Activated CD8-positive, alpha-beta memory T cell treated with anti-CD3 and anti-CD28 coated beads for 48 hours (primary cell): ENCODE results near the gene LRRC38.

Source experiments
- DNase-seq, 3 experiments: peaks; one replicate each; pipeline ENCODE4 v3.0.0-alpha.2; 2020; ENCODE audit warnings: low read depth in 2 of 3, low spot score in 2 of 3

Gene LRRC38

GRCh38 chr1:13517193-13517812 lies 3.5 kb upstream of the LRRC38 start:
- DNase-seq = no peak

DNA sequence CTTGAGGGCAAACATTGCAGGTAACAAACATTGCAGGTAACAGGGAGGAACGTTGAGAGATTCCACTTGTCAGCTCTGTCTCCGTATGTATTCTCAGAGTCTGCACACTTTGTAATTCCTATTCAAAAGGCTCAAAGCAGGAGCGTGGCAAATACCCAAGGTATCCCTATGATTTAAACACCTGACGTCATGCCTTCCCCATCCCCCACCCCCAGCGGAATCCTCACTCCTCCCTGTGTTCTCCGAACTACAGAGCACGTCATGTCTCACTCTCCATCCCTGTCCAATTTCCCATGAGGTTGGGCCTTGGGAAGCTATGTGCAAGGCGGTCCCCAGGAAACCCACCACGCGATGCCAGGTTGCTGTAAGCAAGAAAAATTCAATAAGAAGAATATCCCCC lies 2.8 kb upstream of the LRRC38 start:
- DNase-seq = no peak

DNA sequence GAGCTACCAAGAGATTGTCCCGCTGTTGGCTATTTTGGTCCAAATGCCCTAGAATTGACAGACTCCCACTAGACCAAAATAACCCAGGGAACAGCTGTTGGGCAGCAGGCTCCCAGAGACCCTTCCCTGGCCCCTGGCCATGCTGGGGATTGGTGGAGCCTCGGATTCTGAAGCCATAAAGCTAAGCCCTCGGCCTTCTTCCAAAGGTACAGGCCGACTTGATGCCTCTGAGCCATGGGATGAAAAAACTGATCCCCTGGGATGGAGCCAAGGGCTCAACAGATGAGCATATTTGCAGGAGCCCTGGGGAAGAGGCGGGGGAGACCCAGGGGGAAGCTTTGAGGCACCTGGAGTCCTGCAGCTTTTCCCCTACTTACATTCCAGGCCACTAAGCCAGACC lies 1.0 kb upstream of the LRRC38 start:
- DNase-seq = no peak

DNA sequence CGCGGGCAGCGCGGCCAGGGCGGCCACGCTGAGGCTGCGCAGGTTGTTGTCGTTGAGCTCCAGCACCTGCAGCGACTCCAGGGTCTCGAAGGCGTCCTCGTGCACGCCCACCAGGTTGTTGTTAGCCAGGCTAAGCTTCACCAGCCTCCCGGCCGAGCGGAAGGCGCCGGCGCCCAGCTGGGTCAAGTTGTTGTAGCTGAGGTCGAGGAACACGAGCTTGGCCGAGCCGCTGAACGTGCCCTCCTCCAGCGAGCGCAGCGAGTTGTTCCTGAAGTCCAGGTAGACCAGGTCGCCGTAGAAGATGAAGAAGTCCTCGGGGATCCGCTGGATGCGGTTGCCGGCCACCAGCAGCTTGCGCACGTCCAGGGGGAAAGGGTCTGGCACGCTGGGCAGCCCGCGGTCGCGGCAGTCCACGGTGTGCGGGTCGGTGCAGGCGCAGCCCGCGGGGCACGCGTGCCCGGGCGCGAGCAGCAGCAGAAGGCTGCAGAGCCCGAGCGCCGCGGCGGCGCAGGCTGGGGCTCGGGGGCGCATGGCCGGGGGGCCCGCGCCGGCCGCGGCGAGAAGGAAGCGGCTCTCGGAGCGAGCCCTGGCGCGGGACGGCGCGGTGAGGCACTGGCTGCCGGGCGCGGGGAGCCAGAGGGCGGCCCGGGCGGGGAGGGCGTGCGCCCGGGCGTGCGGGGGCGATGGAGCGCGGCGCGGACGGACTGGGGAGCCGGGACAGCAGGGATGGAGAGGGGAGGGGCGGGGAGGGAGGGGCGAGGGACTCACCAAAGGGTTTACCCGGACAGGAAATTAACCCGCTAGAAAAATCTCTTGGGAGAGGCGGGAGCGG lies 524 bp downstream of the LRRC38 start:
- DNase-seq = no peak

DNA sequence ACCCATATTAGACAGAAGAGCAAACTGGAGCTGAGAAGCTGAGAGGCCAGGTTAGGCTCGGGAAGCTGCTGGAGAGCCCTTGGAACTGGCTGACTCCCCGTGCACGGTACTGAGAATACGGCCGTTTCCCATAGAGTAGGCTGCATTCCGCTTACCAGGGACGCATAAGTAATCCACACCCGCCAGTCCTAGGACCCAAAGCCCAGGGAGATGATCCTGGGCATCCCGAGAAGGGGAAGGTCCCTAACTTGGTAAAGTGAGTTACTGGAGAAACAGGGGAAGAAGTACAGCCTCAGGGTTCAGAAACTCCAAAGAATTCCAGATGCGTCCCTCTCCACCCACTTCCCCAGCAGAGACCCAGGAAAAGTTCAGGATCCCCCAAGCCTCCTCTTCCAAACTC lies 1.3 kb downstream of the LRRC38 start:
- DNase-seq = no peak

DNA sequence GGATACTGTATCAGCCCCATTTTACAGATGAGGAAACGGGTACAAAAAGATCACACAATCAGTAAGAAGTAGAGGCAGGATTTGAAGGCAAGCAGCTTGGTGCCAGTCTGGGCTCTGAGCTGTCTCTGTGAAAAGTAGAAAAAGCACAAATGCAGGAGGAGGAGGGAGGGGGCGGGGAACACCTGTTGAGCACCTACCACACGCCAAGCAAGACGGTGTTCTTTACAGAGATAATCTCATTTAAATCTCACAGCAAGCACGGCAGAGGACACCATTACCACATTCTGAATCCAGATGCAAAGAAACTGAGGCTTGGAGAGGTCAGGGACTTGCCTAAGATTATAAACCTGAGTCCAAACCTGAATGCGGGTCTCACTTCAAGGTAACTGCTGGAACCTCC lies 3.3 kb downstream of the LRRC38 start:
- DNase-seq = no peak

DNA sequence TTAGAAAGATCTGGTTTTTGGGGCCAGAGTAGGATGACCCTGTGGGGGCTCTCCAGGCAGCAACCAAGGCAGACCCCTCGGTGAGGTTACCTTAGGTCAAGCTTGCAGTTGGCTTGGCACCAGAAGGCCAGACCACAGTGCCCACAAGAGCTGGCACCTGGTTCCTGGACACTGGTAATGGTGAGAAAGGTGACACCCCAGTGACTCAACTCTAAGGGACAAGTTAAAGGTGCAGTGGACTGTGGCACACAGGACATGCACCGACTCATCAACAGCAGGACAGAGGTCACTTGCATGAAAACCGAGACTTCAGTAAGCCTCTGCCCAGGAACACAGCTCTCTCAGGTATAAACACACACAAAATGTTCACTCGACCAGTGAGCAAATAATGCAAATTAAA lies 6.7 kb downstream of the LRRC38 start:
- no peak for DNase-seq

DNA sequence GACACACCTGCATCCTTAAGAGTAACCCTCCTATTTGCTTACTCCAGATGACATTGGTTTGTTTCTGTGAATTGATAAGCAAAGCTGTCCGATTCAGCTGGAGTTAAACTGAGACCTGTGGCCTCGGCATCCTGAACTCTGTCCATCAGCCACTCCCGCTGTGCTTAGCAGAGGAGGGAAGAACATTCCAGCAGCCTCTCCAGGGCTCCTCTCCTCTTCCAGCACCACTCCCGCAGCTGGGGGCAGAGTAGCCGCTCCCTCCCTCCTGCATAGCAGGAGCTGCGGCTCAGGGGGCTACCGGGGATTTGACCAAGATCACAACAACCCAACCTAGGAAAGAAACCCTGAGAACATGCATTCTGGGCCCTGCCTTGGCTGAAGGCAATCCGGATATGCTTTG lies 8.8 kb downstream of the LRRC38 start:
- no peak for DNase-seq

- no peak for DNase-seq
Observed at GRCh38 chr1:13500806-13501205, 13.0 kb downstream of the LRRC38 start.

DNA sequence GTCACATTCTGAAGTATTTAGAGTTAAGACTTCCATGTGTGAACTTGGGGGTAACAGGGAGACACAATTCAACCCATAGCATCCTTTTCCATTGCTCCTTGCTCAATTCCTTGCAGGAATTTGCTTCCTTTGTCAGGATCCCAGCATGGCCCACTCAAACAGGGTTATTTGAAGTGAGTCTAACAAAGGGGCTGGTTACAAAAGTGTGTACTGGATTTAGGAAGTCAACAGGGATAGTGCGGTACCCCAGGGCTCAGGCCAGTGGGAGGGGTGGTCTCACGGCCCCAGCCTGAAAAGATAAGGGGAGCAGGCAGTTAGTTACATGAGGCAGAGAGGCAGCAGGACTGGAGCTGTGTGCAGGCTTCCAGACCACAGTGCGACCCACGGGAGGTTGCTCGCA lies 14.4 kb downstream of the LRRC38 start:
- no peak for DNase-seq

DNA sequence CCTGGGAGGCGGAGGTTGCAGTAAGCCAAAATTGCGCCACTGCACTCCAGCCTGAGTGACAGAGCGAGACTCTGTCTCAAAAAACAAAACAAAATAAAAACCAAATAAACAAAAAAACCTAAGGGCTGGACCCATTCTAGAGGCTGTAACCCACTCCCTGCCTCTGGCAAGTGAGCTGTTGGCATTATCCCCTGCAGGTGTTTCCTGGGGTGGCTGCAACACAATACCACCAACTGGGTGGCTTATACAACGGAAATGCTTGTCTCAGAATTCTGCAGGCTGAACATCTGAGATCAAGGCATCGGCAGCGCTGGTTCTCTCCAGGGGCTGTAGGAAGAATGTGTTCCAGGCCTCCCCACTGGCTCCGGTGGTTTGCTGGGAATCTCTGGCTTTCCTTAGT lies 15.2 kb downstream of the LRRC38 start:
- DNase-seq = no peak

DNA sequence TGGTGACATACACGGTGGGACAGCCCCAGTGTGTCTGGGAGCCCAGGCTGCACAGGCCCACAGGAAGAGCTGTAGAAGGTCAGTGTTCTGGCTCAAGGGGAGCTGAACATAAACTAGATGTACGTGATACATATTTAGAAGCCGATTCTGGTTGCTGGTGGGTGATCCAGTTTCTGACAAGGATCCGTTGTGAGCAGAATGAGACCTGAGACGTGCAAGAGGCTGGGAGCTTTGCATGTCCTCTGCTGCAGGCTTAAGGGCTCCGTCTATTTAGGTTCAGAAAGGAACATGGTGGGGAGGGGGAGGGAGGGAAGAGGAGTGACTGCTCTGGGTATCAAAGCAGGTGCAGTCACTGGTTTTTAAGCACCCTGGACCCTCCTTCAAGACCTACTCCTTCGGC lies 18.6 kb downstream of the LRRC38 start:
- DNase-seq = no peak

DNA sequence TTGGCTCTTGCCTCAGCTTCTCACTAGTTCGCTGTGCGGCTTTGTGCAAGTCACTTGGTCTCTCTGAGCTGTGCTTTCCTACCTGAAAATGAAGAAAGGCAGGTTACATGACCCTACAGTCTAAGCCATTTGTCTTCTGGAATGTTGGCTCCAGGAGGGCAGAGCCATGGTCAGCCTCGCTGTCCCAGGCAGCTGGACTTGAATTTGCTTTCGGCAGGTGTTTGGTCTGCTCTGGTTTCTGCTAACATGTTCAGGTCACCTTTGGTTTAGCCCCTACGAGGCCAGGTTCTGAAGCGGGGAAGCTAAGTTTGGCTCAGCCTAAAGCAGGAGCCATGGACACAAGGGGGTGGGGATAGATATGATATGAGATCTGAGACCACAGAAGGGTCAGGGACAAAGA lies 19.1 kb downstream of the LRRC38 start:
- no peak for DNase-seq

DNA sequence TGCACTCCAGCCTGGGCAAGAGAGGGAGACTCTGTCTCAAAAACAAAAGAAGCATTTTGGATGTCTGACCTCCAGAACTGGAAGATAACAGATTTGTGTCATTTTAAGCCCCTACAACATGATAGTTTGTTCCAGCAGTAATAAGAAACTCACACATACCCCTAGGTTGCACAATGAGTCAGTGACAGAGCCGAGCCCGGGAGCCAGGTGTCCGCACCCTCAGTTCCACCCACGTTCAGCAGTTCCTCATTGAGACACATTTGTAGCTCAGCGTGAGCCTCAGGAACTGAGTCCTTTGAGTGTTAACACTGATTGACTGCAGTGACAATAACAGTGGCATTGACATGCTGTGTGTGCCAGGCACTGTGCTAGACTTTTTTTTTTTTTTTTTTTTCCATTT lies 19.8 kb downstream of the LRRC38 start:
- no peak for DNase-seq

DNA sequence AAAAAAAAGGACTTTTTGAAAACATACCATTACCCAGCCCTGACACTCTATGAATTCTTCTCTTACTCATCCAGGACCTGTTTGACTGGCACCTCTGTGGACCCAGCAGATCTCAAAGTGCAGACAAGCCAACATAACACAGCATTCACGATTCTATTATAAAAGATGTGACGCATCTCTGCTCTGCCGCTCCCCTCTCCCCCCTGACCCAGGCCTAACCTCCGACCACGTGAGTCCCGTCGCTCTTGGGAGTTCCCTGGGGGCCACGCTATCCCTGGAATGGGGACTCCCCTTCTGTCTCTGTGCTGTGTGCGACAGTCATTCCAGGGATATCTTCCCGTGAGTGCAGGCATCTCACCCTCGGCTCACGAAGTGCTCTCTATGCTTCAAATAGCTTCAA lies 21.1 kb downstream of the LRRC38 start:
- DNase-seq = no peak

DNA sequence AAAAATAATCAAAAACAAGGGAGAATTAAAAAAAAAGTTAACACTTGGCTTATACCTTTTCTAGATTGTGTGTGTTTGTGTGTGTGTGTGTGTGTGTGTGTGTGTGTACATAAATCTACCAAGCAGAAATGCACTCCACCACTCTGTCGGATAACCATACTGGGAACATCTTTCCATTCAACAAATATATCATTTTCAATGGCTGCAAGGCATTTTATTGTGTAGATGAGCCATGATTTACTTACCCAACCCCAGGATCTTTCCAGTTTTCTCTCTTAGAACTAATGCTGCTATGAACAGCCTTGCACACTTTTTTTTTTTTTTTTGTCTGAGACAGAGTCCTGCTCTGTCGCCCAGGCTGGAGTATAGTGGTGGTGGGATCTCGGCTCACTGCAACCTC lies 25.8 kb downstream of the LRRC38 start:
- DNase-seq = no peak

DNA sequence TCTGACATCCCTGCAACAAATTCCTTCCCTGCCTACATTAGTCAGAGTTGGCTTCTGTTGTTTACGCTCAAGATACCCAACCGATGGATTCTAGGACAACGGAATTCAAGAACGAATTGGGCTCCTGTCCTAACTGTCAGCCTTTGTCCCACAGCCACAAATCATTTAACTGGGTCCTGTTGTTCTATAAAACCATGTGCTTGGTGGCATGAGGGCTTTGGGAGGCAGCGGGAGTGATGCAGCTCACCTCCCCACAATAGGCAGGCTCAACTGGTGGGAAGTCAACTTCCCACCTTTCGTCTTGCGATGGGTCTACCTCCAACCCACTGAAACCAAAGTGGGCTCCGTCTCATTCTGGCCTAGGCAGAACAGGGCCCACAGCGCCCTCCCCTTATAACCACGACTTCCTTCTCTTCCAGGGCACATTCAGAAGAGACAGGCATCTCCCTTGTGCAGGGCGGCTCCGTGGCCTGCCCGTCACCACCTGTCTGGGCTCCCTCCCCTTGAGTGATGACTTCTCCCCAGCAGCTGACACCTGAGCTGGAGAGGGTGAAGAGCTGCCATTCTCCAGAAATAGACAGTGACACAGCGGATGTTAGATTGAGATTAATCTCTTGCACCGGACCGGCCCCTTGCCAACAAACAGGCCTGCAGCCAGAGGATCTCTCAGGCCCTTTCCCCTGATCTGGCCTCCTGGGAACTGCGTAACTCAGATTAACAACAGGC lies 26.5 kb downstream of the LRRC38 start:
- no peak for DNase-seq

DNA sequence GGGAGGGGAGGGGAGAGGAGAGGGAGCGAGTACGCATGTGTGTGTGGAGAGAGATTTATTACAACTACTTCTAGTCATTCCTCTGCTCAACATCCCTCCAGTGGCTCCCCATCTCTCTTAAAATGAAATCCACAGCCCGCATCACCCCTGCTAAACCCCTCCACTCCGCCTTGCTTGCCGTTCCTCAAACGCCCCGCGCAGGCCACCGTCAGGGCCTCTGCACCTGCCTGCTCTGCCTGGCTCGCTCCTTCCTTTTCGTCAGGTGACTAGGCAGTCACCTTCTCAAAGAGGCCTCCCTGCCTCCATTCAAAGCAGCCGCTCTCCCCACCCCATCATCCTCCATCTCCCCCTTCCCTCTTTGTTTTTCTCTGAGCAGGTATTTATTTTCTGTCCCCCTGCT lies 29.9 kb downstream of the LRRC38 start:
- DNase-seq = no peak

DNA sequence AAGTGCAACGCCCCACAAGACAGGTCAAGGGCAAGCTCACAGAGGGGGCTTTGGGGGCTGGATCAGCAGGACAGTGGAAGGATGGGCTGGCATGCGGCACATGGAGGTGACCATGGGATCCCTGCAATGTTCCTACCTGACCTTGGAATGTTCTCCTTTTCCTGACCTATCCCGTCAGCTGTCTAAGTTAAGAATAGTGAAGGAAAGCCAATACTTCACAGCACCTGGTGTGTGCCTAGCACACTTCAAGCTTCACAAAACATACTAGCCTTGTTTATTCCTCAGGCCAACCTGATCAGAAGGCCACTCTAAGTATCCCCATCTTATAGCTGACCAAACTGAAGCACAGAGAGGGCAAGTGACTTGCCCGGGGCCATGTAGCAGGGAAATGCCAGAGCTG lies 31.2 kb downstream of the LRRC38 start:
- DNase-seq = no peak

- DNase-seq = no peak
Observed at GRCh38 chr1:13479171-13479856, 34.5 kb downstream of the LRRC38 start.

GRCh38 chr1:13478692-13479091 lies 35.1 kb downstream of the LRRC38 start:
- no peak for DNase-seq

DNA sequence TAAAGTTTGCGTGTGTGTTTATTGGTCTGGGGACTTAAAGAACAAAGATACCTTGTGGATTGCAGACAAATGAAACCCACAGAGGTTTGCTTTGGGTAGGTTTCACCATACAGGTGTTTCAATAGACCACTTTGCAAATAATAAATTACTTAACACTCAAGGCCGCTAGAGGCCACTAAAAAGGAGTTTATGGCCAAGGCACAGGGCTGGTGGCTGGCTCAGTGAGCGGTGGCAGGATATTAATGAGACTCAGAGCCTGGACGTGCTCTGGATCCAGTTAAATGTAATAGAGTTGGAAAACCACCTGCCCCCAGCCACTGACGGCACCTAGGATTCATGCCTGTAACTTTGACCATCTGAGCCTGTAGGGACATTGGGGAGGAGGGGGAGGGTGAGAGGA lies 44.5 kb downstream of the LRRC38 start:
- no peak for DNase-seq
